Dedifferentiated amniotic fluid mesenchymal stem cell (primary cell): ENCODE measurements around the gene LSAMP.

Source experiments
- DNase-seq: peaks from one replicate; pipeline ENCODE4 v3.0.0-alpha.2; 2016; ENCODE audit errors: extremely low spot score

LSAMP gene

GRCh38 chr3:115839246-115839645, 606.0 kb downstream of the LSAMP start:
- DNase-seq = no peak

DNA sequence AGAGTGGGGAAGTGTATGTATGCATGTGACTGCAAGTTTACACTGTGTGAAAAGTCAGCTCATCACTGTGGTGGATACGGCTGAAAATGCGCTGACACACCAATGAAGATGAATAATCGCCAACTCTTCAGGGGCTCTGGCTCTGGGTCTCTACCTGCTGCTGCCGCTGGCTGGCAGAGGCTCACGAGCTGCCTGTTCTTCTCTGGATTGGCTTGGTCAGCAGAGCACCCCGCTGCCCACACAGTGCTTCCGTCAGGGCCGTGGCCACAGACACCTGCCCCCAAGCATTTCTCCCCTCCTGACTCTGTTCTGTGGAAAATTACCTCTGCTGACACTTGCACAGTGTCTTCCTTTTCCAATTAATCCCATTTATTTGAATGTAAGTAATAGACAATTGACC, 606.5 kb downstream of the LSAMP start:
- no peak for DNase-seq

- no peak for DNase-seq
These were observed 608.3 kb downstream of the LSAMP start for GRCh38 chr3:115836944-115837343.

DNA sequence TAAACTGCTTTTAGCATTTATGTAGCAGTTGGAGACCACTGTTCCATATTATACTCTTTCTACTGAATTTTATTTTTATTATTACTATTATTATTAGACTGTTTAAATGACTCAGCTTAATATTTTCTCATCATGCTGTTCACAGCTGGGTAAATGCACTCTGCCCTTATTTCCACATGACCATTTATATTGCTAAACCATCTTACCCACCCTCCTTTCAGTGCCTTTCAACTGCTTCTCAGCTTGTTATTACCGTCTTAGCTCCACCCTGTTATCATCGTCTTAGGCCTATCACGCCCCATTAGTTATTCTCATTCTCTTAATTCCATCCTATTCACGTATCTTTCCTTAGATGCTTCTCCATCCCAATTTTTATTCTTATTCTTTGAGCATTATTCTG, 609.3 kb downstream of the LSAMP start:
- no peak for DNase-seq

- DNase-seq = peak; percentile 80
These were observed 611.2 kb downstream of the LSAMP start for GRCh38 chr3:115834068-115834467.

- DNase-seq = peak; percentile 38
These were observed 612.2 kb downstream of the LSAMP start for GRCh38 chr3:115833074-115833473.

DNA sequence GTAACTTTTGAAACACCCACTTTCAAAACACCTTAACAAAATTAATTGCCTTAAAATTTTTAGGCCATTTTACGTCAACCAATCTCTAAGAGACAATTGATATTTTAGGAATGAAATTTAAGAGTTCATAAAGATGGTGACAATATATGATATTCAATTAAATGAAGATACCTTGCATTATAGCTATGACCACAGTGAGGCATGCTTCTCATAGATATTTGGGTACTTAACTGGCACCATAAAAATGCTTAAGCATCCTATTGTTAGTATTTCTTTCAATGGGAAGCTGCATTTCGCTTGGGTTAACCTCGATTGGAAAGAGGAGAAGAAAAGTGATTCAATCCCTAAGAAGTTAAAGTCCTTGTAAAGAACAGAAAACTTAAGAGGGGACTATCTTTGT, 613.0 kb downstream of the LSAMP start:
- DNase-seq = no peak

GRCh38 chr3:115831864-115832263, 613.4 kb downstream of the LSAMP start:
- no peak for DNase-seq

GRCh38 chr3:115830764-115831395, 614.4 kb downstream of the LSAMP start:
- no peak for DNase-seq

- no peak for DNase-seq
These were observed 616.9 kb downstream of the LSAMP start for GRCh38 chr3:115828401-115828800.

DNA sequence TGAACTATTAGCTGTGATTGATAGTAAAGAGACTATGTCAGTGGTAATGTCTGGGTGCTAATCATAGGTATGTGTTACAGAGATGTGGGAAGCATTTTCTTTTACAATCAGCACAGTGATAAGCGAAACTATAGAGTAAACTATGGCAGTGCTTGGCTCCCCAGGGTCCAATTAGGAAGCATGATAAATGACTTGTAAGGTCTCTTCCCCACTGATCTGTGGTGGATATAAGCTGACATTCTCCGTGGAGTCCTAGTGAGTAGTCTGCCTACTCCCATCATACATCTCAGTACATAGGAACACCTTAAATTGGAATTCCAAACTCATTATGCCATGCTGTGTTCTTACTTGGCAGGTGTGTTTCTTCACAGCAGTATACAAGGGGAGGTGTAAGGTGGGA, 617.8 kb downstream of the LSAMP start:
- no peak for DNase-seq

- no peak for DNase-seq
These were observed 620.2 kb downstream of the LSAMP start for GRCh38 chr3:115825046-115825445.

DNA sequence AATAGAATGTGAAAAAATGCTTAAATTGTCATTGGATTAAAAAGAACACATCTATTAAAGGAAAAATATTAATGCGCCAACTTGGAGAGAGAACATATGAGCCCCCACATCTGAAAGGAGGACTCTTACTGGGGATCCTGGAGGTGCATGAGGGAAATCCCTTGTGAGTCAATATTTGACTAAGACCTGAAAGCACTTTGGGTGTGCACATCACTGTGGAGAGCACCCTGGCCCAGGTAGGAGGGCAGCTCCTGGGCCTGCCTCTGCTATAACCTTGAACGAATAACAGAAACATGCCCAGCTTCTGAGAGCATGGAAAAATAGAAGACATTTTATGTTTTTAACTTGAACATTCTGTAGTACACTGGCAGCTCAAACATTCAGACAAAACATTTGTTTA, 622.2 kb downstream of the LSAMP start:
- DNase-seq = no peak

DNA sequence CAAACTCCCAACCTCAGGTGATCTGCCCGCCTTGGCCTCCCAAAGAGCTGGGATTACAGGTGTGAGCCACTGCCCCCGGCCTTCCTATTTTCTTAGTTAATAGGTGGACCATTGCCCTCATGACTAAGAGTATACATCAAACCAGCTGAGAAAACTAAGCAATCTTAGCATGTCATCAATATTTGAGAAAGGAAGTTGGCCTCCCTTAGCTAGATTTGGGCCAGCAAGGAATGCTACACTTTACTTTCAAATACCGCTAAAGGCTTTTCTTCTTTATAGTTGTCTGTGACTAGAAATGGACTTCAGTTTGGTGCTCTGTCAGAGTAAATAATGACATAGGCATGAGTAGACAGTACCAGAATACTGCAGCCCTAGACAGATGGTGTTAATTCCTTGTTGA, 622.7 kb downstream of the LSAMP start:
- no peak for DNase-seq

- peak; percentile 88 for DNase-seq
These were observed 625.4 kb downstream of the LSAMP start for GRCh38 chr3:115819785-115820384.

DNA sequence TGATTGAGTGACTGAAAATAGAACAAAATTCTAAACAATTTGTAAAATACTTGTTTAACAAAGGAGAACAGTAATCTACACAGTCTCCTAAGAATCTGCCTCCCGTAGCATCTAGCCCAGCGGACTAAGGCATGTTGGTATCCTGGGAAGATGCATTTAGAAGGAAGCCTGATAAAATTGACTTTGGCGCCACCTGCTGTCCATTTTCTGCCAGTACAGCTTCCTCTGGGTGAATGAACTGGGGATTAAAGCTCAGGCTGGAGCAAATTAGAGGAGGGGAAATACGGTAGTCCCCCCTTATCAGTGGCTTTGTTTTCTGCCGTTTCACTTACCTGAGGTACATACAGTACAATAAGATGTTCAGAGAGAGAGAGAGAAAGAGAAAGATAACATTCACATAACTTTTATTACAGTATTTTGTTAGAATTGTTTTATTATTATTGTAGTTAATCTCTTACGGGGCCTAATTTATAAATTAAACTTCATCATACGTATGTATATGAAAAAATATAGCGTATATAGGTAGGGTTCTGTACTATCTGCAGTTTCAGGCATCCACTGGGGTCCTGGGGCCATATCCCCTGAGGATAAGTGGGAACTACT, 630.4 kb downstream of the LSAMP start:
- peak; percentile 78 for DNase-seq

DNA sequence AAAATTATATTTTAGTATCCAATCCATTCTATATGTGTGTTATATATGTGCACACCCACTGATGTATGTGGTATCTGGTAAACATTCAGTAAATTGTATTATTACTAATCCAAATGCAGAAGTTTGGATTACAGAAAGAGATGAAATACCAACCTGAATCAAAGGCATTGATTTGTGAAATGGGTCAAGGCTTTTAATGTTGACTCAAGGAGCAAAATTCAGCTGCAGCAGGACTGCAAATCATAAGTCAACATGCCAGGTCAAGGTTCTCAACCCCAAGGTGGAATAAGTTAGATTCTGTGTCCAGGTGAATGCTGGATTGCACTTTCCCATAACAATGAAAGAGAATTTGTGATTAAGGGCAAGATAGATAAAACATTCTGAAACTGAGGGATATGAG, 631.3 kb downstream of the LSAMP start:
- DNase-seq = no peak

- DNase-seq = no peak
These were observed 636.5 kb downstream of the LSAMP start for GRCh38 chr3:115808816-115809215.

DNA sequence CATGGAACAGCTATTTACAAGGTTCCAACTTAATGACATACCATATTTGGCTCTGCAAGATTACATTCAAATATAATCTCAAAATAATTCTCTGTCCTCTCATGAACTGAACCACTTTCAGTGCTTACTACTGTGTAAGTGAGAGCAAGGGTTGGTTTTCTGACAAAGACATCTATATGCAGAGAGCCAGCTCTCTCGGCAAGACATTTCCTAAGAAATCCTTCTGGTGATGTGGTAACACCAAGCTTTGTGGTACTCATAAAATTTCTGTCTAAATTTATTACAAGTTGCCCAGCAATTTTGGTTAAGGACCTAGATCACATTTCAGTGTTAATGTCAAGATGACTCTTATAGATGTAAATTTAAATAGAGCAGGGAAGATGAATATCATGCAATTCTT, 637.0 kb downstream of the LSAMP start:
- DNase-seq = no peak

GRCh38 chr3:115806501-115806900, 638.8 kb downstream of the LSAMP start:
- no peak for DNase-seq

DNA sequence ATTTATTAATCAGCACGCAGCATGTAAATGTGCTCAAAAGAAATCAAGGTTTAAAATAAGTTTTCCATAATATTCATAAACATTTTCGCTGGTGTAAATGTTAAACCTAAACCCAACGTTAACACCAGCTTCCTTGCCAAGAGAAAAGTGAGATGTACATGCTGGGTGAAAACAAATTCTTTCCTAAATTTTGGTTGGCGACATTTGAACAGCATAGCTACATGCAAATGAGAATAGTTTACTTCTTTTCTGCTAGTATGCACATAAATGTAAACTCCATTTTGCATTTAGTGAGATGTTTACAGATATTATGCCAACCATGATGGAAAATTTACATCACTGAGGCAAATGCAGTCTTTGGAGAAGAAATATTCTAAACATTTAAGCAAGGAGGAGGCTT, 639.8 kb downstream of the LSAMP start:
- DNase-seq = no peak

GRCh38 chr3:115804713-115805119, 640.6 kb downstream of the LSAMP start:
- peak; percentile 81 for DNase-seq

DNA sequence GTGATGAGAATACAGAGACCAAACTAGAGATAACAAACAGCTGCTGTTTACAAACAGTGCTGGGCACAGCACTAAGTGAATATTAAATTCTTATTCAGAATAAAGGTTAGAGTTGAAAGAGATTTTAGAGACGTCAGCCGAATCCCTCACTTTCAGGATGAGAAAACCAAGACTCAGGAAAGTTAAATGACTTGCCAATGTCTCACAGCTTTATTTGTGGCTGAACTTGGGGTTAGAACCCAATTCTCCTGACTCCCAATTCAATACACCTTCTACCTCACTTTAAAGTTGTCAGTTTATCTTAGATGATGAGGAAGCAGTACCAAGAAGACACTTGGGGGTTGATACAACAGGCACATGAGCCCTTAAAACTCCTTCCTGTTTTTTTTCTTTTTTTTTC, 641.1 kb downstream of the LSAMP start:
- DNase-seq = no peak

DNA sequence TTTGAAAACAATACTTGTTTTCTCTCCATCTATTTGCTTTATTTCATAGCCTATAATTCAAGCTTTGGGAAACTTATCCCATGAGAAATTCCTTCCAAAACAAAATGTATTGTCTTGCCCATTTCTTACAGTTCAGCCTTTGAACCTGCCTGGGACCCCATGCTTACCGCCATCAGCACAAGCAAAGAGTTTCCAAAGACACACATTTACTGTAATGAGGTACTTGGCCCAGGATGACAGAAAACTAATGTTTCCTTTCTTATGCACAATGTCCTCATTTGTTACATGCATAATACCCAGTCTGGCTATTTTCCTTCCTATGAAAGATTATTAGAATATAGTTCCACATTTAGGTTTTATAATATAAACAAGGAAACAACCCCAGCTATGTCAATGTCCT, 641.6 kb downstream of the LSAMP start:
- no peak for DNase-seq
